Ishikawa (cell line): ENCODE data around the gene TMEM108.

Experiments
- CEBPB ChIP-seq: IDR thresholded peaks from 2 replicates; pipeline ENCODE4 v1.6.1; 2012
- CREB1 ChIP-seq: IDR thresholded peaks from 2 replicates; pipeline ENCODE4 v1.6.1; 2012; ENCODE audit warnings: low read depth
- EGR1 ChIP-seq: IDR thresholded peaks from 2 replicates; pipeline ENCODE4 v1.6.1; 2012
- EP300 ChIP-seq: IDR thresholded peaks from 2 replicates; pipeline ENCODE4 v1.6.1; 2012; ENCODE audit warnings: borderline replicate concordance
- FOXM1 ChIP-seq: IDR thresholded peaks from 2 replicates; pipeline ENCODE4 v1.6.1; 2012; ENCODE audit warnings: low read depth, borderline replicate concordance
- NFIC ChIP-seq: IDR thresholded peaks from 2 replicates; pipeline ENCODE4 v1.6.1; 2012
- RAD21 ChIP-seq: IDR thresholded peaks from 2 replicates; pipeline ENCODE4 v1.6.1; 2012; ENCODE audit warnings: low read depth
- TAF1 ChIP-seq: IDR thresholded peaks from 2 replicates; pipeline ENCODE4 v1.6.1; 2012; ENCODE audit warnings: low read depth, mild to moderate bottlenecking
- TCF12 ChIP-seq: IDR thresholded peaks from 2 replicates; pipeline ENCODE4 v1.6.1; 2012; ENCODE audit warnings: low read depth
- TEAD4 ChIP-seq: IDR thresholded peaks from 2 replicates; pipeline ENCODE4 v1.6.1; 2012
- YY1 ChIP-seq: IDR thresholded peaks from 2 replicates; pipeline ENCODE4 v1.6.1; 2012; ENCODE audit warnings: low read depth
- ZBTB7A ChIP-seq: IDR thresholded peaks from 2 replicates; pipeline ENCODE4 v1.6.1; 2012; ENCODE audit warnings: low read depth
- TF ChIP-seq, protein P1 (sequence below): IDR thresholded peaks from 2 replicates; pipeline ENCODE4 v1.6.1; 2012
- TF ChIP-seq, protein P2 (sequence below): IDR thresholded peaks from 2 replicates; pipeline ENCODE4 v1.6.1; 2012; ENCODE audit warnings: low read depth, mild to moderate bottlenecking
- TF ChIP-seq, protein P3 (sequence below): IDR thresholded peaks from 2 replicates; pipeline ENCODE4 v1.6.1; 2012

Gene TMEM108

DNA sequence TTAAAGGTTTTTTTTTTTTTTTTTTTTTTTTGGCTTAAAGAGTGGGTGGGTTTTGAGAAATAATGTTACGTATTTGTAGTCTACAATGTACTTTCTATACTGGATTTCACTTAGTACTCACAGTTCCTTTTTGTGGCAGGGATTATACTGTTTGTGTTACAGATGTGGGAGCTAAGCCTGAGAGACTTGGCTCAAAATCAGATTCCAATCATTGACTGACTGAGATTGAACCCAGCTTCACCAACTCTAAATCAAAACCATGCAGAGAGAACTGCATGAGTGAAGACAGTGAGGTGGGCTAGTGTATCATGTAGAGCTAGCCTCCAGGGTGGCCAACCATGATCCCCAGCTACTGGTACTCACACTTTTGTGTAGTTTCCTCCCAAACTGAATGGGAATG is 68.0 kb downstream of the TMEM108 start:
- no peak for TF ChIP-seq CREB1
- no peak for TF ChIP-seq EP300
- TF ChIP-seq, protein P1, sequence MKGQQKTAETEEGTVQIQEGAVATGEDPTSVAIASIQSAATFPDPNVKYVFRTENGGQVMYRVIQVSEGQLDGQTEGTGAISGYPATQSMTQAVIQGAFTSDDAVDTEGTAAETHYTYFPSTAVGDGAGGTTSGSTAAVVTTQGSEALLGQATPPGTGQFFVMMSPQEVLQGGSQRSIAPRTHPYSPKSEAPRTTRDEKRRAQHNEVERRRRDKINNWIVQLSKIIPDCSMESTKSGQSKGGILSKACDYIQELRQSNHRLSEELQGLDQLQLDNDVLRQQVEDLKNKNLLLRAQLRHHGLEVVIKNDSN: no peak
- TF ChIP-seq, protein P2, sequence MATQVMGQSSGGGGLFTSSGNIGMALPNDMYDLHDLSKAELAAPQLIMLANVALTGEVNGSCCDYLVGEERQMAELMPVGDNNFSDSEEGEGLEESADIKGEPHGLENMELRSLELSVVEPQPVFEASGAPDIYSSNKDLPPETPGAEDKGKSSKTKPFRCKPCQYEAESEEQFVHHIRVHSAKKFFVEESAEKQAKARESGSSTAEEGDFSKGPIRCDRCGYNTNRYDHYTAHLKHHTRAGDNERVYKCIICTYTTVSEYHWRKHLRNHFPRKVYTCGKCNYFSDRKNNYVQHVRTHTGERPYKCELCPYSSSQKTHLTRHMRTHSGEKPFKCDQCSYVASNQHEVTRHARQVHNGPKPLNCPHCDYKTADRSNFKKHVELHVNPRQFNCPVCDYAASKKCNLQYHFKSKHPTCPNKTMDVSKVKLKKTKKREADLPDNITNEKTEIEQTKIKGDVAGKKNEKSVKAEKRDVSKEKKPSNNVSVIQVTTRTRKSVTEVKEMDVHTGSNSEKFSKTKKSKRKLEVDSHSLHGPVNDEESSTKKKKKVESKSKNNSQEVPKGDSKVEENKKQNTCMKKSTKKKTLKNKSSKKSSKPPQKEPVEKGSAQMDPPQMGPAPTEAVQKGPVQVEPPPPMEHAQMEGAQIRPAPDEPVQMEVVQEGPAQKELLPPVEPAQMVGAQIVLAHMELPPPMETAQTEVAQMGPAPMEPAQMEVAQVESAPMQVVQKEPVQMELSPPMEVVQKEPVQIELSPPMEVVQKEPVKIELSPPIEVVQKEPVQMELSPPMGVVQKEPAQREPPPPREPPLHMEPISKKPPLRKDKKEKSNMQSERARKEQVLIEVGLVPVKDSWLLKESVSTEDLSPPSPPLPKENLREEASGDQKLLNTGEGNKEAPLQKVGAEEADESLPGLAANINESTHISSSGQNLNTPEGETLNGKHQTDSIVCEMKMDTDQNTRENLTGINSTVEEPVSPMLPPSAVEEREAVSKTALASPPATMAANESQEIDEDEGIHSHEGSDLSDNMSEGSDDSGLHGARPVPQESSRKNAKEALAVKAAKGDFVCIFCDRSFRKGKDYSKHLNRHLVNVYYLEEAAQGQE: no peak
- TF ChIP-seq FOXM1: no peak
- no peak for TF ChIP-seq NFIC
- no peak for TF ChIP-seq ZBTB7A
- no peak for TF ChIP-seq TCF12
- TF ChIP-seq, protein P3, sequence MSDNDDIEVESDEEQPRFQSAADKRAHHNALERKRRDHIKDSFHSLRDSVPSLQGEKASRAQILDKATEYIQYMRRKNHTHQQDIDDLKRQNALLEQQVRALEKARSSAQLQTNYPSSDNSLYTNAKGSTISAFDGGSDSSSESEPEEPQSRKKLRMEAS: no peak
- no peak for TF ChIP-seq YY1
- TF ChIP-seq RAD21: no peak
- TF ChIP-seq CEBPB: no peak
- no peak for TF ChIP-seq TAF1
- no peak for TF ChIP-seq TEAD4
- TF ChIP-seq EGR1: no peak

DNA sequence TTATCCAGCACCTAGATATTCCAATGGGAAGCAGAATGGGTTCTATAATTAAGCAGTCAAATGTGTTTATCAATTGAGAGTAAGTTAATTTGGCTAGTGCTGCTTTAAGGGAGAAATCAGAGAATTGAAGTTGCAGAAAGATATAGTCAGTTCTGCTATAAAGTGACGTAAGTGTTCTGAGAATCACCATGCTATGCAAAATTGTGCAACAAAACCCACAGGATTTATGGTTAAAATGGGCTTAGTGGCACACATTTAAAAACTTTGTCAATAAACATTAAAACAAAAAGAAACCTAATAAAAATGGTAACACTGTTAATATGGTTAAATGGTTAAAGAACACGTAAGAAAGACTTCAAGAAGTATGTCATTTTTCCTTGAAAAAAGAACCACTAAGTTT is 74.5 kb downstream of the TMEM108 start:
- no peak for TF ChIP-seq EGR1
- TF ChIP-seq YY1: no peak
- no peak for TF ChIP-seq CREB1
- TF ChIP-seq, protein P1: no peak
- TF ChIP-seq, protein P3: no peak
- no peak for TF ChIP-seq TCF12
- TF ChIP-seq, protein P2: no peak
- TF ChIP-seq ZBTB7A: no peak

DNA sequence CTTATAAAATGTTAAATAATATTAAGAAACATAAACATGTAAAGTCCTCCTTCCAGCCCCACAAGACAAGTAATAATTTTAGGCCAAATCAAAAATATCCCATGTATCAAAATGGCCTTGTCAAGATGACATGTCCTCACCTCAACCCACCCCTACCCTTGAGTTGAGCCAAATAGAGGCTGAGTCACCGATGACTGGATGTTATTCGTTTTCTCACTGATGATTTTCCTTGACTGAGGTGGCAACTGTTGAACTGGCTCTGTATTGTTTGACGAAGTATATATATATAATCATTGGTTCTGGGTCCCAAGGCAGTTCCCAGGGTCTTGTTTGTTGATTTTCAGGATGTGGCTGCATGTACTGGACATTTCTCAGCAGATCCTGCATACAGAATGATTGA is 75.3 kb downstream of the TMEM108 start:
- TF ChIP-seq YY1 (no peak), ZBTB7A (no peak)
- TF ChIP-seq, protein P3: no peak
- TF ChIP-seq, protein P2: no peak

DNA sequence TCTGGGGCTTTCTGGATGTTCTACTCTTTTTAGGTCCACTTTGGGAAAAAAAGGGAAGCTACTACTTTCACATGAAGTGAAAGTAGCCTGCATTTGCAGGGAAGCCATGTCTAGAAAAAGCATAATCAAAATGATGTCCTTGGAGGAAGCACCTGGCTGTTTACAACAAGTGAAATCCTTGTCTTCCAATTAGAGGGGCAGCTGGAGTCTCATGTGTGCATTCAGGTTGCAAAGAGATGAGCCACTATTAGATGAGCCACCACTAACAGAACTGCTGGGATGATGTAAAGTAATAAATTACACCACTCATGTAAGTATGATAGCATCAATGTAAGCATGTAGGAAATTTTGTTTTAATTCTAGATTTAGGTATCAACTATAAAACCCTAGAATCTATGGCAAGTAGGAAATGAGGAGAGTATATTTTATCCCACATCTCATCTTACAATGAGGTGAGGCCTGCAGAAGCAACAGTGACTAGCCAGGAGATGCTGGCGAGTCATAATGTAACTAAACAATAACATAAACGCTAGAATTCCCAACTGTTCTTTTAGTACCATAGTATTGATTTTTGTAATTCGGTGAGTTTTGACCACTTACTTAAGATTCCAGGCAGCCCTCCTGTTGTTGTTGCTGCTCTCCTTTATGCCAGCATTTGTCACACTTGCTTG is 75.9 kb downstream of the TMEM108 start:
- no peak for TF ChIP-seq EGR1
- TF ChIP-seq, protein P3: no peak
- no peak for TF ChIP-seq ZBTB7A

DNA sequence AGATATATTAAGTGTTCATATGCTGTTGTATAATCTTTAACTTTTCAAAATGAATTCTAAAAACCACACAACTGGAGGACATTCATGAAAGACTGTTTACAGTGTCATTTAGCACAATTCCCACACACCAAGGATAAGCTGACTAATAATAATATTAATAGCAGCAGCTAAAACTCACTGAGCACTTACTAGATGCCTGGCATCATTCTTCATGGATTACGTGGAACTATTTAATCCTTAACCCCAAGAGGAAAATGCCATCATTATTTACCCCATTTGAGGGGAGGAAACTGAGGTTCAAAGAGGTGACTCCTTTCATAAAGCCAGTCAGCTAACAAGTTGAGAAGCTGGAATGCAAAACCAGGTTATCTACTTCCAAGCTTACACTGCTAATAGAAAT is 77.0 kb downstream of the TMEM108 start:
- TF ChIP-seq YY1: no peak
- no peak for TF ChIP-seq CEBPB
- no peak for TF ChIP-seq EGR1
- TF ChIP-seq, protein P2: no peak
- no peak for TF ChIP-seq RAD21
- TF ChIP-seq TAF1: no peak
- no peak for TF ChIP-seq TEAD4
- TF ChIP-seq TCF12: no peak
- TF ChIP-seq CREB1: no peak
- no peak for TF ChIP-seq EP300
- TF ChIP-seq ZBTB7A: no peak
- TF ChIP-seq, protein P1: no peak
- TF ChIP-seq NFIC: no peak
- TF ChIP-seq FOXM1: no peak
- TF ChIP-seq, protein P3: no peak
